Hepatic stellate cell (primary cell): ENCODE data around the gene RNF133.

Source experiments
- DNase-seq: peaks from one replicate; pipeline ENCODE4 v3.0.0; 2011; ENCODE audit warnings: low spot score

The RNF133 gene, protein sequence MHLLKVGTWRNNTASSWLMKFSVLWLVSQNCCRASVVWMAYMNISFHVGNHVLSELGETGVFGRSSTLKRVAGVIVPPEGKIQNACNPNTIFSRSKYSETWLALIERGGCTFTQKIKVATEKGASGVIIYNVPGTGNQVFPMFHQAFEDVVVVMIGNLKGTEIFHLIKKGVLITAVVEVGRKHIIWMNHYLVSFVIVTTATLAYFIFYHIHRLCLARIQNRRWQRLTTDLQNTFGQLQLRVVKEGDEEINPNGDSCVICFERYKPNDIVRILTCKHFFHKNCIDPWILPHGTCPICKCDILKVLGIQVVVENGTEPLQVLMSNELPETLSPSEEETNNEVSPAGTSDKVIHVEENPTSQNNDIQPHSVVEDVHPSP

DNA sequence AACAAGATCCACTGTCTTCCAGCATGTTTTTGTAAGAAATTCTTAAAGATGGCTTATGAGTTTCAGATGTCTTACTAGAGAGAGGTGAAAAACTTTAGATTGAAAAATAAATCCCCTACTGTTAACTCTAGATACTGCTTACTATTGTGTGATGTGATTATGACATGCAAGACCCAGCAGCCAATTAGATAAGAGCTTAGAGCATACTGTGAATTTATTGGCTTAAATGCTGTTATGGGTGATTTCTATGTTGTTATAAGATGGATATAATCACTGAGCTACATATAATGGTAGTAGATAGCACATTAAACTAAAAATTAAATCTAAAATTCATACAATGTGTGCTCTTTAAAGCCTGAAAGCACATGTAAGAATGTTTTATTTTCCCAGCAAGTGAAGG lies at the start of gene RNF133:
Gene RNF133 (minus strand): TSS at position 101 of the 400 bp plus-strand sequence. CDS start 199 bp downstream, outside the sequence.
- DNase-seq = no peak

DNA sequence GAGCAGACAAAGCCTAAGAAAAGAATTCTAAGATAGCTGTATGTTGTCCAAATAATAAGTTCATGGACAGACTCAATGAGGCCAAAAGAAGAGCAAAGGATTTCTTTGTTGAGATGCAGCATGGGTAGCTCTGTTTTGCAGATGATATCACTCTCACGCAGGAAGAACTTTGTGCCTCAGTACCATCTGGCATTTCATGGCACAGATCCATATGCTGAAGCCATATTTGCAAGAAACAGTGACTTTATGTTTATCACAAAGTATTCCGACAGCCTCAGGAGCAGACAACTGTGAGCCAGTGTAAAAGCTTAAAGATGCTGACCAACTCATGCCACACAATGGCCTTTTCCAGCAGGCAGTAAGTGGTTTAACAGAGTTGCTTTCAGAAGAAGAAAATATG lies 49.3 kb upstream of the RNF133 start:
- DNase-seq = no peak

DNA sequence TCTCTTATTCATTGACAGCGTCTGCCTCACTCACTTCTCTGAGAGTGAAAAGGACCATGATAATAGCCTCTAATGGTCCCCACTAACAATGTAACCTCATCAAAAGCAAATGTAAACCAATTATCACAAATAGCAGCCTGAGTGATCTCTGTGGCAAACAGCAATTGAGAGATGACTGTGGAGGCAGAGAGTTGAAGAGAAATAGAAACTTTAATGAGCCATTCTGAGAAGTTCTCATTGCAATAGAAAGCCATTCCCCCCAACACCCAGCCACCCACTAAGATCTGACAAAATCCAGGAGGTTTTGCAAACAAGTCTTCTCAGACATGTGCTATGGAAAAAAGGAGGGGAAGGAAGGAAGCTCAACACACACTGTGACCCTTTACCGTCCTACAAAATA lies 48.0 kb upstream of the RNF133 start:
- DNase-seq = no peak

DNA sequence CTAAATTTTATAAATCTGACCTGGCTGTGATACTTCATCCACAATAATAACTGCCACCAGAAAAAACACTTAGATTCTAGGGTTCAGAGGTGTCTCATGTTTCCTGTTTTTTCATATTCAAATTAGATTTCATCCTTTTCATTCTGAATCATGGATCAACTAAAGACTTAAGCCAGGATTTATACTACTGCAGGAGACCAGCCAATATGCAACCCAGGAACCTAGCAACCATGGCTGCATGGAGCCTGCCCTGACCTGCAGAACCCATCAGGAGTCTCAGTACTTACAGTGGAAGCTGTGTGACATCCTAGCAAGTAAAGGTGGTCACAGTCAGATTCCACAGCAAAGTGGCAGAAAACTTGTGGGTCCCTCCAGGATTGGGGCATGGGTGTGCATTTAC lies 44.3 kb upstream of the RNF133 start:
- DNase-seq = no peak

DNA sequence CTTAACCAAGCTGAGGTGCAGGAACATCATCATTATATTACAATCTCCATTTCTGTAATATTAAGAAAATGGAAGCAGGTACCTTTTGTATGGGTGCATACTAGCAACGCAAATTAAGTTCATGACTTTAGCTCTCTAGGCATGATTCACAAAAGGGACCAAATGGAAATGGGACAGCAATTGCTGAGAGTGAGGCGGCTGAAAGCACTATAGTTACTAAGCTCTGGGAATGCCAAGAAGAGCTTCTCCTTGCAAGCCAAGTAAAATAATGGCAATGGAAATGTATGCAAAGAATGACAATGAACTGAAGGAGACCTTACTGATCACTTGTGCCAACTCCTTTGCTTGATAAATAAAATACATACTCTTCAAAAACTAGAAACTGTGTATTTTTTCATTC lies 40.0 kb upstream of the RNF133 start:
- no peak for DNase-seq

DNA sequence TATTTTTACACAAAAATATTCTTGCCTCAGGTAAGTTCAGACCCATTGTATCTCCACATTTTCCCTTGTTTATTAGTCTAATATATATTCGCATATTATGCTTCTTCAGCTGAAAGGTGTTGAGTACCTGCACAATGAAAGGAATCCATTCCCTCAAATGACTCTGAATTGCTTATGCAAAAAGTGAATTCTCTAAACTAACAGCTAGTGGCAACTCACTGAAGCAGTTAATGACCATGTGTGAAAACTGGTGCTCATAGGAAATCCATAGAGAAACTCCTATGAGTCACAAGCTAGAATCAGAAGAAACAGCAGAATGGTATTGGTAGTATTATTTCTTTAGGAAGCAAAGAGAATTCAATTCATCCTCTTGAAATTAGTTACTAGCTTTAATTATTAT lies 37.3 kb upstream of the RNF133 start:
- no peak for DNase-seq

DNA sequence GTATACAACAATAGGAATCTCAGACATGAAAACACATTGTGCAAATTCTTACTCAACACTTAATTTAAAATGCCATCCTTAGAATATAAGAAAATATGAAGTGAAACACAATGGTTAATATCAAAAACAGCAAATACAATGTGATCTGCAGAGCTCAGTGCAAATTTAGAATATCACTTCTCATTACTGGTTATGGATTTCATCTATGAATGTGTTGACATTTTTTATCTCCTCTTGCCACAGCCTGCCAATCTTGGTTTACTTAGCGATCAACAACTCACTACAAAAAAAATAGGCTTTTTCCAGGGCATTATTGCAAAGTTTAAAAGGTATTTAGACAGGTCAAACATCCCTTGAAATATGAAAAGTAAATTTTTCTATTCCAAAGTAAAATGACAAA lies 28.8 kb upstream of the RNF133 start:
- no peak for DNase-seq

DNA sequence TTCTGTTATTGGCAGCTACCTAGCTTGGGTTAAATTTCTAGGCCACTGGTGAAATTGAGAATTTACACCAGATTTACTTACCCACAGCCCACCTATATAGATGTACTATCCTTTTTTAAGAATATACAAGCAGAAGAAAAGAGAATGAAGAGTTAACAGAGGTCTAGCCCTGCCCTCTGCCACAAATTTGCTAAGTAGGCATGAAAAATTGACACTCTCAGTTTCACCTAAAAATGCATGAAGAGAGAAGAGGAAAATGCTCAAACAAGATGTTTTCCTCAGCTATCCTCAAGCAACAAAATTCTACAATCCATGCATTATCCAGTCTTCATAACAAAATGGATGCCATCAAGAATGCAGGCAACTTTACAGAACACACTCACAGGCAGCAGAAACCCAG lies 28.4 kb upstream of the RNF133 start:
- DNase-seq = no peak

DNA sequence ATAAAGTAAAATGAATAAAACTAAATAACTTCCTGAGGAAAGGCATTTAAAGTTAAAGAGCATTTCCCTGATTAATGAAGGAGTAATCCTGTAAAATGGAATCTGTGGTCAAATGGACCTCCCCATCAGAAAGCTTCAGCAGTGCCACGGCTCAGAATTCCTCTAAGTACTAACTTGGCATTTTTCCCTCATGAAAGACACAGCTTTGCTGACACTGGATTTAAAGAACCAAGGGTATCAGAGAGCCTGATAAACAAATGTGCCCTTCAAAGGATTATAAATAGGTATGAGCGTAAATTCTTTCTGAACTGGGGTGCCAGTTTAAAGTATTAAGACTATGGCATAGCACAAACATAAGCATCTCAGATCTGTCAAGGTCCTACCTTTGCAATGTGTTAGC lies 28.0 kb upstream of the RNF133 start:
- no peak for DNase-seq

DNA sequence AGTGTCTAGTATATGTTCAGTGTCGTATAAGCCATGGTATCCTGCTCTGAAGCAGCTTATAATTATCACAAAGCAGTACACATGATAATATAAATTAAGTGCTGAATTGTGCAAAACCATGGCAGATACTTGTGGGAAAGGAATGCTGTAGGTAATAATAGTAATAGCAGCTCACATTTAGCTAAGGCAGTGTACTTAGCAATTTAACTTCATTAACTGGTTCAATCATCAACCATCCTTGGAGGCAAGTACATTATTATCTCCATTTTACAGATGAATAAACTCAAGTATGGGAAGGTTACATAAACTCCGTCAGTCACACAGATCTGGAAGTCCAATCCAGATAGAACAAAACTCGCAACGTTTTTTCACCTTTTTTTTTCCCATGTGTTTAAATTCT lies 25.4 kb upstream of the RNF133 start:
- DNase-seq = no peak

DNA sequence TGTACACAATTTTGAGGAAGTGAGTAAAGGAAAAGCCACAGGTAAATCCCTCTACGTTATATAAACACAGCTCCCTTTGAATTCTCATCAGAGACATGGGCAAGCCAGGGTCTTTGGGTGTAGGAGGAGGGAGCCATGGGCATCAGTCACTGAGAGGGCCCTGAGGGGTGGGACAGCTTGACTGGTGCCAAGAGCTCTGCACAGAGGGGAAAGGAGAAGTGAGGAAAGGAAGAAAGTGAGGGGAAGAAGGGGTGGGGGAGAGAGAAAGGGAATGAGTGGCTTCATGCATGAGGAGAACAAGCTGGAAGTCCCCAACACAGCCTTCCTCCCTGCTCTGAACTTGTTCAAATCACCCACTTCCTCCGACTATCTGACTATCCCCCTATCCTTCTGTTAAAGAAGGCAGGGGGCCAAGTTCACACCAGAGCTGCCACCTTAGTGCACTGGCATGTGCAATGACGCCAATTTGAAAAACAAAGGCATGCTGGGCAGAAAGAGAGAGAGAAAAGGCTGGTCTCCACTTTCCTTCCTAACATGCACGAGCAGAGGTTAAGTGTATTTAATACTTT lies 20.2 kb upstream of the RNF133 start:
- DNase-seq = no peak

DNA sequence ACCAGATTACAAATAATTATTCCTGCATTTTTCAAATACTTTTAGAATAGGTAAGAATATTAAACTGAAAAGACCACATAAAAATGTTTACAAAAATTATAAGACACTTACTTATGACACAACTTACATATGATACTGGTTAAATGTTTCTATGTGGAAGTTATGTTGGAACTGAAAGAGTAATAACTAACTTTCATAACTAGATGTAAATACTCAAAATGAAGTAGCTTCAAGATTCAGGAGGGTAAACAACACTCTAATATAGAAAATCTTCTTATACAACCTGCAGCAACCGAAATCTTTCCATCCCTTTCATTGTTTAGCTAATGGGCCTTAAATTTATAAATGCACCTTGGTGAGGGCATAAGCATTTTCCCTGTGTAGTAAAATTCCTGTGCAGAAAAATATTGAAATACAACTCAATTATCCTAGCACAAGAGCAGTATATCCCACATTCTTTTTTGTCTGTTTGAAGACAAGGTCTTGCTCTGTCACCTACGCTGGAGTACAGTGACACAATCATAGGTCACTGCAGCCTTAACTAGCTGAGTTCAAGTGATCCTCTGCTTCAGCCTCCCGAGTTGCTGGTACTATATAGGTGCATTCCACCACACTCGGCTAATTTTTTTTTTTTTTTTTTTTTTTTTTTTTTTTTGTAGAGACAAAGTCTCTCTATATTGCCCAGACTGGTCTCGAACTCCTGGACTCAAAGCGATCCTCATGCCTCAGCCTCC lies 18.6 kb upstream of the RNF133 start:
- DNase-seq = no peak

DNA sequence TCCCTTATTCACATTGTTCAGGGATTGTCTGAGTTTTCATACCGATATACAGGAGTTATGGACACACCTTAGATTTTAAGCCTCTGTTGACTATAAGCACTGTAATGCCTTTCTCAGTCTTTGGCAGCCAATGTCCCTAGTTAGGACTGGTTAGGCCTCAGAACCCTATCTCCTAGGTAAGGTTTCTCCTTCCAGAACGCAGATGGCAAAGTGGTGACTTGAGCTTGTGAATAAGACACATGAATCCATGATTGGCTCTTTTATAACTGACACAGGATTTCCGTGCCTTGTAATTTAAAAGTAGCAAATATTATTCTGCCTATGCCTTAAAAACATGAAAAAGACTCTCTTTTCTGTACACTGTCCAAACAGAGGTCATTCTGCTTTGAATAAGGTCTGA lies 16.3 kb upstream of the RNF133 start:
- no peak for DNase-seq

DNA sequence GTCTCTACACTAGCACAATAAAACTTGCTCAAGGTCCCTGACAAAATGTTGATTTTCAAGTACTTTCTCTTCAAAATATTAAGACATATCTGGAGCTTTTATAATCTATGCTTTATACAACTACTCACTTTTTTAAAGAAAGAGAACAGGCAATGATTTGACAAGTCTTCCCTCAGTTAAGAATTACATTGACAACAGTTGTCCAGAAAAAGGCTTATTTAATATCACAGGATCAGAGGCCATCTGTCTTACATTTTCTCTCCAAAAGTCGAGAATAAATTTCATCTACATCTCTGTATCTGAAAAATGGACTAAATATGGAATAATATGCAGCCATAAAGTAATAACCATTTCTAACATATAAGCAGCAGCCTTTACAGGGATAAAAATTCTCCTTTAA lies 12.0 kb upstream of the RNF133 start:
- DNase-seq = no peak

DNA sequence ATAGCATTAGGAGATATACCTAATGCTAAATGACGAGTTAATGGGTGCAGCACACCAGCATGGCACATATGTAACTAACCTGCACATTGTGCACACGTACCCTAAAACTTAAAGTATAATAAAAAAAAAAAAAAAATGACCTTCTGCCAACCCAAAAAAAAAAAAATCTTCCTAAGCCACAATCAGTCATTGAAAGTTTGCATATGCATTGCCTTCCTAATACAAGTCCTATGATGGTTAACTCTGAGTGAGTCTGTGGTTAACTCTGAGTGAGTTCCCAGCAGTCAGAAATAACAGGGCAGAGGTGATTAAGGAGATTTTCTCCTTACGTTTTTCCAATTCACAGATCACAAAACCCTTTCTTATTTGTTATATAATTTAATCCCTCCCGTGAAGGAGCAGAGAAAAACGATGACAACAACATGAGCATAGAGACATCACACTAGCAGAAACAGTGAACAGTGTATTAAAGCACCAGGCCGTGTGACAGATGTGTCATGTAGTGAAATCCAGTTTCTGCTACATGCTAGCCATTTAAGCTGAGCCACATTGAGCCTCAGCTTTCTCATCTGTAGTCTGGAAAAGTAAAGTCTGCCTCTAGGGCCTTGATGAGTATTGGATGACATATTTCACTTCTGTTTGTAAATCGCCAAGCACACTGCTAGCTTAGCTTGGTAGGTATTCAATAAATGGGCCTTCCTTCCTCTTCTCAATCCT lies 11.2 kb upstream of the RNF133 start:
- DNase-seq = no peak

DNA sequence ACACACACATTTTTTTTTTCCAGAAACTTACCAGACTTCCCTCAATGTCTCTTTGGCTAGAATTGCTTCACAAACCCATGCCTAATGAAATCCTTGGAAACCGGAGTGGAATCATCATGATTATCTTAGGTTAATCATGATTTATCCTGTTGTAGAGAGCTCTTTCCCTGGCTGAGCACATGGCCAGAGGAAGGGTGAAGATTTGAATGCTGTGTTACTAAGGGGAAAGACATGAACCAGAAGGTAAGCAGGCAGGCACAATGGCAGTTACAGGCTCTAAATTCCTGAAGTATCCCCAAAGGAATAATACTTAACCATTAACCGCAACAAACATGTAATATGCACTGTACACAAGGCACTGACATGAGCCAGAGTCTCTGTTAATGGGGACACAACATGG lies 7.9 kb upstream of the RNF133 start:
- DNase-seq = no peak

DNA sequence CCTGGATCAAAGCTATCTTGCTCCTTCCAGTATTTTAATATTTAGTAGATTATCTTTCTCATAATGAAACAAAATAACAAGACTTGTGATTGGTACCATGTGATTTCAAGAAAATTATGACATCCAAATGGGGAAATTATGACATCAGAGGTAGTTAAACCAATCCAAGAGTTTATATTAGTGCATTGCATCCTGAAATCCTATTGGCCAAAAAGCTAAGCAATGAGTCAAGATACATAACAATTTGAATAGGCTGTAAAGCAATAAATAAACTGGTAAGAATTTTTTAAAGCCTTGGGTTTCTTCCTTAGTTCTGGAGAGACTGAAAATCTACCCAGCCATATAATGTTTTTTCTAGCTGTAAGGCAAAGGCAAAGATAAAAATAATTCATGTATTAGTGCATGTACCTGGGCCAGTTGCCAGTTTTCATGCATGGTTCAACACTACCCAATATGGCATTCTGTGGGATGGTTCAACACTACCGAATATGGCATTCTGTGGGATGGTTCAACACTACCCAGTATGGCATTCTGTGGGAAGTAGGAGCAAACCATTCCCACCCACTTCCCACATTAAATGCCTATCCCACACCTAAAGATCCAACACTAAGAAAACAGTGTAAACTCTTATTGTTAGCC lies 4.1 kb upstream of the RNF133 start, which contains the start of gene RNF148:
Gene RNF148 (minus strand): TSS at position 51 of the 639 bp plus-strand sequence. CDS start 172 bp downstream, outside the sequence.
- DNase-seq = no peak

DNA sequence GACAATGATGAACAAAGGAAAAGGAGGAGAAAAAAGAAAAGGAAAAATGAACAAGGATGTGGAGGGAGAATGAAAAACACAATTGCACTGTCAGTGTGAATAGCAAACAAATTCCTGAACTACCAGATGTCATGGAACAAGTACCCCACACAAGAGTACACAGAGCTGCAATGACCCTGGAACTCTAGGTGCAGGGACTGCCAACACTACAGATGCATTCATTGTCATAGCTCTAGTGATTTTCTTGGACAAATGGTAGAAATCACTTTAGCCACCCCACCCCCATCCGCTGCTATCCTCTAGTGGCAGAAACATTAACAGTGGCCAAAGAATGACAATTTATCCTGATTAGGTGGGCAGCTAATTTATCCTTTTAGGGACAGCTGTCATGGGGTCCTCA lies 3.1 kb downstream of the RNF133 start:
- DNase-seq = no peak

DNA sequence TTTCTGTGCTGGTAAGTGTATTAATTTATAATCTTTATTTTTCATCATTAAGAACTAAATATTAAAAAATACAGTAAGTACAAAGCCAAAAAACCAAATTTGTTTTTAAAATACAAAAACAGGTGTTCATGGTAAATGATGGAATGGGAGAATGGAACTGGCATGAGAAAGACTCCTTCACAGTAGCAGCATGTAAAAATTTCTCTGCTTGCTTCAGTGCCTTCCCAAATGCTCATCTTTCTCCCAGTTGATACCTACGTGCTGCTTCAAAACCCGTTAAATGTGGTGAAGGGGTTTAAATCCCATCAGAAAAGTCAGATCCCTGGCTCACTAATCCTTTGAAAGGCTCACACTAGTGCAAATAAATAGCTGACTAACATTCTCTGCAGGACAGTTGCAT lies 4.2 kb downstream of the RNF133 start:
- no peak for DNase-seq

DNA sequence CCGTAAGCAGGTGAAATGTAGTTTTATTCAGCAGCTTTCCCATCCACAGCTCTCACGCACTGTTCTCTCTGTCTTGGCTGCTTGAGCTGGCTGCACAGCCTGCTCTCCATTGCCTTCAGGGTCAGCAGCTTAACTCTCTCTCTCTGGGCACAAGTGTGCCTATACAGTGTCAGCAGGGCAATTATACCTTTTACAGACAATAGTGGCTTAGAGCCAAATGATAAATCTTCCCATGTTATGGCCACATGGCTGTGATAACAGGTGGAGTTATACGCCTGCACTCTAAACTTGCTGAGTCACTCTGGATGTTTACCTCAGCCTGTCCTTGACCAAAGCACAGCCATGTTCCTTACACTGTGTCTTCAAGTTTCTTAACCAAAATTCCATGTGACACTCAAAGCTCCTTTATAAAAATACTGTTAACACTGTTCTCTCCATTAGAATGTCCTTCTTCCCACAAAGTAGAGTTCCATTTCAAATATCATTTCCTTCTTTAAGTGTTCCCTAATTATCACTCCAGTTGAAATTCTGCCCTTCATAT lies 6.1 kb downstream of the RNF133 start:
- no peak for DNase-seq

DNA sequence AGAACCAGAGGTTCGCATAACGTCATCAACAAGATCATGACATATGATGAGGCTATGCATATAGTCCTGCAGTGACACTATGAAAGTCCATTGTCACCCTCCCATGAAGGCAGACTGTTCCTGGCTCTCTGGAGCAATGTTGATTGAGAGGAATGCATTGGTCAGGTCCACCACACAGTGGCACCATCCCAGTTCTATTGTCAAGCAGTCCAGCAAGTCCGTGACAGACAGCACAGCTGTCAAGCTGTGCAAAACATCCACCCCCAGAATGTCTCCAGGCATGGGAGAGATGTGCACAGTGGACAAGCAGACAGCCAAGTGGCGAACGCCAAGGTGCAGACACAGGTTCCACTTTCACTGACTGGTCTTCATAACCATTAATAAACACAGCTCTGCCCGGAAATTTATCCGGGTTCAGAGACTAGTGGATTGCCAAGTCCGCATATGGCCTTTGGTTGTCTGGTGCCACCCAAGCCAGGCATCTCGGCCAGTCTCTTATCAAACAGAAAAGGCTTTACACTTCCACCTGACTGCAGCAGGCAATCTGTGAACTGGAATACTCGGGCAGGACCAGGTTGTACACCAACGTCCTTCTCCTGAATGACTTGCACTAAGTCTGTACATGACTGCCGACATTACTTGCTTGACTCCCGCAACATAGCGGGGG lies 7.2 kb downstream of the RNF133 start:
- DNase-seq = no peak
